Hepatocyte (in vitro differentiated cells): ENCODE data around the gene EIF1B. TPM values are rescaled to one million over a fixed set of nuclear protein-coding genes. Genes with fewer than 3 reads are reported as not detected.
A peak's percentile ranks its signal among the peaks of the same experiment; 100 is the strongest.

Experiments used
- DNase-seq: peaks from one replicate; pipeline ENCODE4 v3.0.0-alpha.2; 2016; ENCODE audit warnings: low spot score
- H2AFZ ChIP-seq: fragments of 200-600 bp; sonication (generic); 2 replicates; pipeline ENCODE4 v1.6.0; 2016; ENCODE audit warnings: antibody characterized with exemption, mild to moderate bottlenecking
- H3K27ac ChIP-seq: fragments of 200-600 bp; sonication (generic); 2 replicates; pipeline ENCODE4 v1.5.1; 2016; ENCODE audit warnings: mild to moderate bottlenecking
- H3K27me3 ChIP-seq: fragments of 200-600 bp; sonication (generic); 2 replicates; pipeline ENCODE4 v1.6.1; 2016
- H3K36me3 ChIP-seq: fragments of 200-600 bp; sonication (generic); replicated peaks from 2 replicates; pipeline ENCODE4 v1.5.1; 2016; ENCODE audit warnings: low read depth; ENCODE audit not compliant: insufficient read depth
- H3K4me1 ChIP-seq: fragments of 200-600 bp; sonication (generic); 2 replicates; pipeline ENCODE4 v1.5.1; 2016; ENCODE audit warnings: mild to moderate bottlenecking, moderate library complexity; ENCODE audit not compliant: insufficient read depth
- H3K4me2 ChIP-seq: fragments of 200-600 bp; sonication (generic); 2 replicates; pipeline ENCODE4 v1.6.0; 2016
- H3K4me3 ChIP-seq: fragments of 200-600 bp; sonication (generic); 2 replicates; pipeline ENCODE4 v1.5.1; 2016; ENCODE audit warnings: mild to moderate bottlenecking
- H3K79me2 ChIP-seq: fragments of 200-600 bp; sonication (generic); 2 replicates; pipeline ENCODE4 v1.6.0; 2017; ENCODE audit warnings: mild to moderate bottlenecking
- H3K9me2 ChIP-seq: fragments of 200-600 bp; sonication (generic); replicated peaks from 2 replicates; pipeline ENCODE4 v1.6.0; 2017; ENCODE audit warnings: mild to moderate bottlenecking; ENCODE audit not compliant: insufficient read depth
- H3K9me3 ChIP-seq: fragments of 200-600 bp; sonication (generic); 2 replicates; pipeline ENCODE4 v1.5.1; 2016; ENCODE audit warnings: low read depth, mild to moderate bottlenecking
- H4K20me1 ChIP-seq: fragments of 200-600 bp; sonication (generic); 2 replicates; pipeline ENCODE4 v1.6.0; 2016; ENCODE audit warnings: mild to moderate bottlenecking; ENCODE audit not compliant: insufficient read depth, poor library complexity, severe bottlenecking
- EZH2 ChIP-seq: fragments of 200-600 bp; sonication (generic); IDR thresholded peaks from 2 replicates; pipeline ENCODE4 v1.6.1; 2016; ENCODE audit warnings: antibody characterized with exemption, mild to moderate bottlenecking, borderline replicate concordance
- EZH2phosphoT487 ChIP-seq: fragments of 200-600 bp; sonication (generic); IDR thresholded peaks from one replicate; pipeline ENCODE4 v1.6.1; 2018; ENCODE audit warnings: antibody characterized with exemption, mild to moderate bottlenecking, low read depth, moderate library complexity; ENCODE audit not compliant: unreplicated experiment, severe bottlenecking
- WGBS: methylation state at CpG from one replicate; pipeline ENCODE4 v1.1.6; 2016; ENCODE audit warnings: low lambda C conversion rate; ENCODE audit errors: missing lambda C conversion rate; 5-methylcytosine and 5-hydroxymethylcytosine counted together
- polyA plus RNA-seq: library from polyadenylated mRNA; unstranded; fragments of >200 nt; fragmentation: Nextera tagmentation; extraction: Ambion mirVana; gene quantifications from 2 replicates; pipeline ENCODE4 v1.2.1, GENCODE V29; 2016
- total RNA-seq: library from RNA; depleted of rRNA; stranded (reverse); fragments of >200 nt; gene quantifications from 2 replicates; pipeline ENCODE4 v1.2.3, GENCODE V29; 2014
- TF ChIP-seq, protein P1 (sequence below): fragments of 200-600 bp; sonication (generic); IDR thresholded peaks from 2 replicates; pipeline ENCODE4 v1.5.1; 2016; ENCODE audit warnings: antibody characterized with exemption, mild to moderate bottlenecking; ENCODE audit not compliant: poor library complexity

The EIF1B gene
- total and polyA plus RNA-seq, 2 experiments from 2014 or later: 42.2 to 153 TPM

GRCh38 chr3:40298075-40298474 lies 11.4 kb upstream of the EIF1B start:
- TF ChIP-seq EZH2 (no peak), EZH2phosphoT487 (no peak)
- TF ChIP-seq, protein P1, sequence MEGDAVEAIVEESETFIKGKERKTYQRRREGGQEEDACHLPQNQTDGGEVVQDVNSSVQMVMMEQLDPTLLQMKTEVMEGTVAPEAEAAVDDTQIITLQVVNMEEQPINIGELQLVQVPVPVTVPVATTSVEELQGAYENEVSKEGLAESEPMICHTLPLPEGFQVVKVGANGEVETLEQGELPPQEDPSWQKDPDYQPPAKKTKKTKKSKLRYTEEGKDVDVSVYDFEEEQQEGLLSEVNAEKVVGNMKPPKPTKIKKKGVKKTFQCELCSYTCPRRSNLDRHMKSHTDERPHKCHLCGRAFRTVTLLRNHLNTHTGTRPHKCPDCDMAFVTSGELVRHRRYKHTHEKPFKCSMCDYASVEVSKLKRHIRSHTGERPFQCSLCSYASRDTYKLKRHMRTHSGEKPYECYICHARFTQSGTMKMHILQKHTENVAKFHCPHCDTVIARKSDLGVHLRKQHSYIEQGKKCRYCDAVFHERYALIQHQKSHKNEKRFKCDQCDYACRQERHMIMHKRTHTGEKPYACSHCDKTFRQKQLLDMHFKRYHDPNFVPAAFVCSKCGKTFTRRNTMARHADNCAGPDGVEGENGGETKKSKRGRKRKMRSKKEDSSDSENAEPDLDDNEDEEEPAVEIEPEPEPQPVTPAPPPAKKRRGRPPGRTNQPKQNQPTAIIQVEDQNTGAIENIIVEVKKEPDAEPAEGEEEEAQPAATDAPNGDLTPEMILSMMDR: no peak
- Histone ChIP-seq H3K4me3 (no peak overlapping the region), H3K4me2 (no peak overlapping the region), H3K9me3 (no peaks in the 10 kb centered on the region), H3K36me3 (no peaks in the 10 kb centered on the region), H3K79me2 (no peaks in the 10 kb centered on the region), H2AFZ (no peak overlapping the region), H3K27me3 (no peaks in the 10 kb centered on the region), H4K20me1 (no peaks in the 10 kb centered on the region), H3K9me2 (no peaks in the 10 kb centered on the region), H3K27ac (no peak overlapping the region), H3K4me1 (peaks cover 3% of the 10 kb centered on the region)
- DNase-seq: no peak
- WGBS: 92% methylated on average over 2 of the region's 2 CpGs

DNA sequence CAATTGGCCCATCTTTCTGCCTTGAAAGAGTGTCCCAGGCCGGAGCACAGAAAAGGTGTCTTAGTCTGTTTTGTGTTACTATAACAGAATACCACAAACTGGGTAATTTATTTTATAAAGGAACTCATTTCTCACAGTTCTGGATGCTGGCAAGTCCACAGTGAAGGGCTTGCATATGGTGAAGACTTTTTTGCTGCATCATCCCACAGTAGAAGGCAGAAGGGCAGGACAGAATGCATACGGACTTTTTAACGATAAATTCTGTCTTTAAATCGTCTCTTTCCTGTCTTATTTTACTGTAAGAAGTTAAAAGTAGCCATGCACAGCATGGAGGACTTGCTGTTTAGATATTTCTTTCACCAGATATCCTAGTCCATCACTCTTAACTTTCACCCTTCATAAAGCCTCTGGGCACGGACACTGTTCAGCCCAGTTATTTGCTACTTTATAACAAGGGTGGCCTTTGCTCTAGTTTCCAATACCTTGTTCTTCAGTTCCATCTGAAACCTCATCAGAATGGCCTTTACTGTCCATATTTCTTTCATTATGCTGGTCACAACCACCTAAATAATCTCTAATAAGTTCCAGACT lies 10.3 kb upstream of the EIF1B start:
- Histone ChIP-seq H3K9me2 (no peaks in the 10 kb centered on the region), H2AFZ (no peak overlapping the region), H3K27ac (peak overlapping the region; percentile 32), H3K4me1 (peaks cover 3% of the 10 kb centered on the region), H3K36me3 (no peaks in the 10 kb centered on the region), H3K27me3 (no peaks in the 10 kb centered on the region), H3K79me2 (no peaks in the 10 kb centered on the region), H3K9me3 (no peaks in the 10 kb centered on the region), H4K20me1 (no peaks in the 10 kb centered on the region), H3K4me2 (no peak overlapping the region), H3K4me3 (no peak overlapping the region)
- TF ChIP-seq, protein P1: no peak
- no peak for TF ChIP-seq EZH2
- no peak for DNase-seq
- WGBS: 85% methylated on average over 5 of the region's 5 CpGs

- Histone ChIP-seq H3K4me1 (peaks cover 3% of the 10 kb centered on the region), H3K27me3 (no peaks in the 10 kb centered on the region), H3K9me3 (no peaks in the 10 kb centered on the region), H2AFZ (no peak overlapping the region), H4K20me1 (no peaks in the 10 kb centered on the region), H3K36me3 (no peaks in the 10 kb centered on the region), H3K4me2 (no peak overlapping the region), H3K27ac (peak overlapping the region; percentile 40), H3K9me2 (no peaks in the 10 kb centered on the region), H3K79me2 (no peaks in the 10 kb centered on the region), H3K4me3 (no peak overlapping the region)
- peak; percentile 31 for DNase-seq
- TF ChIP-seq, protein P1: no peak
- TF ChIP-seq EZH2 (no peak), EZH2phosphoT487 (no peak)
- WGBS: 68% methylated on average over 3 of the region's 3 CpGs
Observed at GRCh38 chr3:40299721-40300335, 9.7 kb upstream of the EIF1B start.
